Activated naive CD4-positive, alpha-beta T cell treated with anti-CD3 and anti-CD28 coated beads, Interleukin-2, amount 50 U/mL, for 24 hours (primary cell): Measurements from ENCODE around the gene SMAD5.

ENCODE experiments used
- H3K27ac Mint-ChIP-seq: one replicate; pipeline ENCODE4 v1.8.0; 2021; ENCODE audit warnings: mild to moderate bottlenecking, mixed read lengths
- H3K27me3 Mint-ChIP-seq: one replicate; pipeline ENCODE4 v1.8.0; 2021; ENCODE audit warnings: mixed read lengths
- H3K36me3 Mint-ChIP-seq: one replicate; pipeline ENCODE4 v1.8.0; 2021; ENCODE audit warnings: mixed read lengths
- H3K4me1 Mint-ChIP-seq: one replicate; pipeline ENCODE4 v1.8.0; 2021; ENCODE audit warnings: mixed read lengths
- H3K4me3 Mint-ChIP-seq: one replicate; pipeline ENCODE4 v1.8.0; 2021; ENCODE audit warnings: mild to moderate bottlenecking, mixed read lengths
- H3K9me3 Mint-ChIP-seq: one replicate; pipeline ENCODE4 v1.8.0; 2021; ENCODE audit warnings: mixed read lengths

Gene SMAD5

GRCh38 chr5:136108180-136108611 lies 24.4 kb upstream of the SMAD5 start:
- Mint-ChIP-seq H3K36me3 (no peaks in the 10 kb centered on the region), H3K4me1 (no peaks in the 10 kb centered on the region), H3K27ac (no peak overlapping the region), H3K4me3 (no peak overlapping the region), H3K9me3 (no peaks in the 10 kb centered on the region), H3K27me3 (peaks cover 4% of the 10 kb centered on the region)

GRCh38 chr5:136108766-136109165 lies 23.9 kb upstream of the SMAD5 start:
- H3K36me3 Mint-ChIP-seq = no peaks in the 10 kb centered on the region
- H3K27ac Mint-ChIP-seq = no peak overlapping the region
- H3K4me1 Mint-ChIP-seq = no peaks in the 10 kb centered on the region

DNA sequence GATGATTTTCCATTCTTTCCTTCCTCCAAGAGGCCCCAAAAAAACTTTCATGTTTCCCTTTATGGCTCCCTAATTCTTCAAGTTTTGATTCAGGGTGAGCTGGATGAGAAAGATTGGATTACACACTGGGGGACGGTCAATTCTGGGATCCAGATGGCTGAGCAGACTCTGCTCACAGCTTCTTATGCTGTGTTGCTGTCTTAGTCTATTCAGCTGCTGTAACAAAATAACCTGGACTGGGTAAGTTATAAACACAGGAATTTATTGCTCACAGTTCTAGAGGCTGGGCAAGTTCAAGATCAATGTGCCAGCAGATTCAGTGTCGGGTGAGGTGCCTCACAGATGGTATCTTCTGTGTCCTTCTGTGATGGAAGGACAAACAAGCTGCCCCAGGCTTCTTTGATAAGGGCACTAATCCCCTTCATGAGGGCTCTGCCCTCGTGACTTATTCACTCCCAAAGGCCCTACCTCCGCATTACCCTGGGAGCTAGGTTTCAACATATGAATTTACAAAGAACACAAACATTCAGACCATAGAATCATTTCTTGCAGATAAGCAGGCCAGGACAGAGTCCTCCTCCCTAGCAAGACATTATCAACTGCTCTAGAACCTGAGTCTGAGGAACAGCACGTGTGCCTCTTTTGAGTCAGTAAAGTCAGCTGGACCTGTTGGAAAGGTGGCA lies 23.1 kb upstream of the SMAD5 start:
- no peaks in the 10 kb centered on the region for H3K36me3 Mint-ChIP-seq
- peaks cover 4% of the 10 kb centered on the region for H3K27me3 Mint-ChIP-seq
- no peaks in the 10 kb centered on the region for H3K9me3 Mint-ChIP-seq
- H3K27ac Mint-ChIP-seq = no peak overlapping the region
- no peaks in the 10 kb centered on the region for H3K4me1 Mint-ChIP-seq
- no peak overlapping the region for H3K4me3 Mint-ChIP-seq

More at GRCh38 chr5:136108766-136109165, 23.9 kb upstream of the SMAD5 start:
- Mint-ChIP-seq H3K9me3 (no peaks in the 10 kb centered on the region), H3K4me3 (no peak overlapping the region), H3K27me3 (peaks cover 4% of the 10 kb centered on the region)

DNA sequence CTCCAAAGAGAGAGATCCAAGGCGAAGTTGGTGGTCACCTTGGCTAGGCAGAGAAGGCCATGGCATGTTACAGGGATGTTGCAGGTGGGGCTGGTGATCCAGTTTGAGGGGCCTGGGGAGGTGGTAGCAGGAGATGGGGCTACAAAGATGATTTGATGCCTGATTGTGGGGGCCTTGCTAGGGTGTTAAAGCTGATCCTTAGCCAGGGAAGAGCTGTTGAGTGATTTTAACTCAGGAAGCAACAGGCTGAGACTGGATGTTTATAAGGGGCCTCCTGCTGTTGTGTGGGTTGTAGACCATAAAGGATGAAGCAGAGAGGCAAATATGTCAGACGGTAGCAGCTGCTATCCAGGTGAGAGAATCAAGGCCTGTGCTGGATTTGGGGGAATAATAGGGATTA lies 19.0 kb upstream of the SMAD5 start:
- Mint-ChIP-seq H3K36me3 (no peaks in the 10 kb centered on the region), H3K27ac (no peak overlapping the region), H3K4me3 (no peak overlapping the region), H3K9me3 (no peaks in the 10 kb centered on the region), H3K27me3 (peaks cover 1% of the 10 kb centered on the region), H3K4me1 (no peaks in the 10 kb centered on the region)

DNA sequence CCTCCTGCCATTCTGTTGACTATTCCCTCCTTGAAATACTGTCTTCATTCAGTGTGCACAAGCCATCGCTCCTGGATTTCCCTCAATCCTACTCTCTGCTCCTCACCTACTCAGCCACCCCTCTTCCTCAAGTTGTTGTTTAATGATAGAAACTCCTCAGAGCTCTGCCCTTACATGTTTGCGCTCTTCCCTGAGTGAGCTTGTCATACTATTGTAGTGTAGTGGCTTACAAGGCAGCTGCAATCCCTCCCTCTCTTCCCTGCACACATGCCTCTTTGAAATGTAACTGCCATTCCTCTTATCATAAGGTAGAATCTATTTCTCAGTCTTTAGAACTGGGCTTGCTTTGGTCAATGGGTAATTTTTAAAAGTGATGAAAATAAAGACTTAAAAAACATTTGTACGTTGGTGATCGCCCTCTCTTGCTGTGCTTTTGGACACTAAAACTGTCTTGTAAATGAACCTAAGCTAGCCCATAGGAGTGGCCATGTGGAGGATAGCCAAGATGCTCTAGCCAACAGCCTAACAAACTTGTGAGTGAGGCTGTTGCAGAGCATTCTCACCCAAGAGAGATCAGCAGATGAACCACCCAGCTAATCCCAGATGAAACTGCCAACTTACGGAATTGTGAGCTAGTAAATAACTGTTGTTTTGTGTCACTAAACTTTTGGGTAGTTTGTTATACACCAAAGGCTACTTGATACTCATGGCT lies 18.1 kb upstream of the SMAD5 start:
- Mint-ChIP-seq H3K36me3 (no peaks in the 10 kb centered on the region), H3K27ac (no peak overlapping the region), H3K9me3 (no peaks in the 10 kb centered on the region), H3K4me1 (no peaks in the 10 kb centered on the region), H3K4me3 (no peak overlapping the region), H3K27me3 (peaks cover 1% of the 10 kb centered on the region)

GRCh38 chr5:136115183-136115865 lies 17.3 kb upstream of the SMAD5 start:
- H3K36me3 Mint-ChIP-seq = no peaks in the 10 kb centered on the region
- H3K27me3 Mint-ChIP-seq = peaks cover 1% of the 10 kb centered on the region
- H3K4me3 Mint-ChIP-seq = no peak overlapping the region
- H3K27ac Mint-ChIP-seq = no peak overlapping the region
- H3K4me1 Mint-ChIP-seq = no peaks in the 10 kb centered on the region
- no peaks in the 10 kb centered on the region for H3K9me3 Mint-ChIP-seq

- Mint-ChIP-seq H3K27me3 (peaks cover 4% of the 10 kb centered on the region), H3K4me1 (no peaks in the 10 kb centered on the region), H3K36me3 (peaks cover 2% of the 10 kb centered on the region), H3K27ac (no peak overlapping the region), H3K4me3 (no peak overlapping the region), H3K9me3 (peaks cover 4% of the 10 kb centered on the region)
Observed at GRCh38 chr5:136120529-136120928, 12.1 kb upstream of the SMAD5 start.

- Mint-ChIP-seq H3K4me1 (no peaks in the 10 kb centered on the region), H3K36me3 (peaks cover 2% of the 10 kb centered on the region), H3K9me3 (peaks cover 9% of the 10 kb centered on the region), H3K27ac (no peak overlapping the region), H3K4me3 (no peak overlapping the region), H3K27me3 (peaks cover 10% of the 10 kb centered on the region)
Observed at GRCh38 chr5:136123236-136123768, 9.3 kb upstream of the SMAD5 start.

DNA sequence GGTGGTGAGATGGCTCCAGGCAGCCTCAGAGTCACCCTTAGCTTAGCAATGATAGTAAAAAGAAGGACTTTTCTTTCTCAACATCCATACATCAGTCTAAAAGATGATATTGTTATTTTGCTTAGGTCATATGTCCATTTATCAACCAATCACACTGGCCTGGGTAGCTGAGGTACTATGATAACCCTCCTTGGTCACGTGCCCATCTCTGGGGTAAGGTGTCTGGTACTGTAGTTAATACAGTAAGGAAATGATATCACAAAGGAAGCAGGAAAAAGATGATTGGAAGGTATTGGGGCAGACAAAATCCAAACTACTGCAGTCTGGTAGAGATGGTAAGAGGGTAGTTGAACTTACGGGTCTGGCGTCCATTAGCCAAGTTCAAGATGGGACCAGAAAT lies 5.1 kb upstream of the SMAD5 start:
- Mint-ChIP-seq H3K36me3 (no peaks in the 10 kb centered on the region), H3K9me3 (peaks cover 5% of the 10 kb centered on the region), H3K4me1 (peaks cover 5% of the 10 kb centered on the region), H3K27me3 (peaks cover 26% of the 10 kb centered on the region), H3K27ac (no peak overlapping the region), H3K4me3 (no peak overlapping the region)

DNA sequence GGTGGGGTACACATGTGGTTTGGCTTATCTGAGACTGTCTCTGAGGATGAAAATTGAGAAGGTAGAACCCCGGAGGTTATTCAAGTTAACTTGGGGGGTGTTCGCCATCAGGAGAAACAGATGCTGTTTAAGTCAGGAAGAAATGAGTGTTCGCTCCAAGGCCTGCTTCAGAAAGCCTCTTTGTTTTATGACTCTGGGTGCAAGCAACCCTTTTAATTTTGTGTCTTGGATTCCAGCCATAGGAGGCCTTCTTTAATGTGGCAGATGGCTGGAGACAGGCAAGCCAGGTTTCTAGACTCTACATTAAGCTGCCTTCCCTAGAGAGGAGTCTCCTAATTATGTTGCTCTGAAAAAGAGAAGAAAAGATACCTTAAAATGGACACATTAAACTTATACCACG lies 4.2 kb upstream of the SMAD5 start:
- no peak overlapping the region for H3K4me3 Mint-ChIP-seq

DNA sequence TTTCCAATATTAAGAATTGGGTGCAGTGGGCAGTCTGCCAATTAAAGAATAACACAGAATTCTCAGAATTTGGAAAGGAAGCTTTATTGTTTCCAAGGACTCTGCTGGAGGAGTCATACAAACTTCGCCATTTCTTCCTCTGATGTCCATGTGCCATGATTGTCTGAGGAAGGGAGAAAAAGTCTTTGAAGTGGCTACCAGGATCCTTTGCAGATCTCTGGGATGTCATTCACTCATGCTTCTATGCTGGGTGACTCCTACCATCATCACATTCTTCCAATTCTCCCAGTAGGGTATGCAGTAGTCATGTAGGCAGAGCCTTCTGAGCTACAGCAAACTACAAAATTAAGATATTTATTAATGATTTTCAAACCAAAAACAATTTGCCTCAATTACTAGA lies 3.2 kb upstream of the SMAD5 start:
- no peak overlapping the region for H3K4me3 Mint-ChIP-seq
- H3K27ac Mint-ChIP-seq = no peak overlapping the region
- peaks cover 28% of the 10 kb centered on the region for H3K27me3 Mint-ChIP-seq
- H3K36me3 Mint-ChIP-seq = no peaks in the 10 kb centered on the region
- peaks cover 5% of the 10 kb centered on the region for H3K9me3 Mint-ChIP-seq
- H3K4me1 Mint-ChIP-seq = peaks cover 5% of the 10 kb centered on the region

More for the DNA sequence above, 4.2 kb upstream of the SMAD5 start:
- Mint-ChIP-seq H3K4me1 (peaks cover 5% of the 10 kb centered on the region), H3K27me3 (peaks cover 26% of the 10 kb centered on the region), H3K9me3 (peaks cover 5% of the 10 kb centered on the region), H3K36me3 (no peaks in the 10 kb centered on the region), H3K27ac (no peak overlapping the region)

DNA sequence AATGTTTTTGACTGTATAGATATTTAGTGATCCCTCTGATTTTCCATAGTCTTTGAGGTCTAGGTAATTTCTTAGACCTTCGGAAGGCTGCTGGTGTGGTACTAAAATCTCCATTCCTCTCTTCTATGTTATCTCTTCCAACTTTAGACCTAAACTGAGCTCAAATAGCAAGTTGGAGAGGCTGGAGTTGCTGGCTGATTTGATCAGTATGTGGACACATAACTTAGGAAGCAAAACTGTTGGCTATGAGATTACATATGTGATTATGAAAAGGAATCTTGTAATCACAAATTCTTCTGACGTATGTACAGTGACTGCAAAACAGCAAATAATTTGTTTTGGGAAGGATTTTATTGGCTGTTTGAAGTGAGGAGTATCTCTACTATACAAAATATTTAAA lies 2.1 kb upstream of the SMAD5 start:
- peaks cover 5% of the 10 kb centered on the region for H3K9me3 Mint-ChIP-seq
- no peak overlapping the region for H3K4me3 Mint-ChIP-seq
- H3K36me3 Mint-ChIP-seq = no peaks in the 10 kb centered on the region
- H3K27me3 Mint-ChIP-seq = peaks cover 33% of the 10 kb centered on the region
- peaks cover 9% of the 10 kb centered on the region for H3K4me1 Mint-ChIP-seq
- no peak overlapping the region for H3K27ac Mint-ChIP-seq

DNA sequence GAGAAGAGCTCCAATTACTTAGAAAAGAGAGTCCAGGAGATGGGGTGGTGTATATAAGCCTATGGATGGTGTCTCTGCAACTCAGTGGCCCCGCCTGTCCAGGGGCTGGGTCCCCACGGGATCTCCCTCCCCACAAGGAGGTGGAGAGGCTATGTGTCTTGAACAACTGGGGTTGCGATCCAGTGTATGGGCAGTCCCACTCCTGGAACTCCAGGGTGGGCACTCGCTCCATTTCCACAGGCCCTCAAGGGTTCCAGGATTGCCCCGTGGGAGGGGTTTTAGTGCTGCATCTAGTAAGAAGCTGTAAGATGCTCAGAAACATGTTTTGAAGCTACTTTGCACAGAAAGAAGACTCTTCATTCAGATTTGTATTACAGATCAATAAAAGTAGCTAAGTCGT lies 558 bp upstream of the SMAD5 start:
- H3K36me3 Mint-ChIP-seq = no peaks in the 10 kb centered on the region
- peaks cover 5% of the 10 kb centered on the region for H3K9me3 Mint-ChIP-seq
- peaks cover 9% of the 10 kb centered on the region for H3K4me1 Mint-ChIP-seq
- H3K4me3 Mint-ChIP-seq = peak overlapping the region; percentile 71
- H3K27ac Mint-ChIP-seq = no peak overlapping the region
- peaks cover 38% of the 10 kb centered on the region for H3K27me3 Mint-ChIP-seq

DNA sequence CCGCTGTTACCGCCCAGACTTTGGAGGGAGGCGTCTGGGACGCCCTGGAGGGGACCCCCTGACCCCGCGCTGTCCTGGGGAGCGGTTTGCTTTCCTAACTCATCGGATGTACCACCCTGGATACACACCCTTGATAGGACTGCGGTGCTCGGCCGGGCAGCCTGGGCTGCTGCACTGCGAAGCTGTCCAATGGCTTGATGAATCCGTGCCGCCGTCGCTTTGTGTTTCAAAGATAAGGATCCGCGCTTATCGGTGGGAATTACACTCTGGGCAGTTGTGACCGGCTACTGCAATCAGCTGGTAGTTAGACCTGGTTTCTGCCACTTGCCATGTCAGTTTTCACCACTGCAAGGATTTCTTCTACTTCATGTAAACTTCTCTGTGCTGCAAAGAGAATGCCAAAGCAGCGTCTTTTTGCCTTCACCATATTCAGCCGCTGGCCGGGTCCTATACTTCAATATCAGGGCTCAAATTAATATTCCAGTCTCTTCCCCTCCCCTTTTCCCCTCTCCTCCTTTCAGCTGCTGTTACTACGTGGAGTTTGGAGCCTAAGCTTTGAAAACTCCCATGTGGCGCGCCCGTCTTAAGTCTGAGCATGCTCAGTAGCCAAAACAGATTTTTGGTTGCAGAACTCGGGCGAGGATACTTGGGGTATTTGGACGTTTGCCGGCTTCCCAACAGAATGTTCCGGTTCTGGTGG lies 727 bp downstream of the SMAD5 start:
- H3K4me1 Mint-ChIP-seq = peaks cover 9% of the 10 kb centered on the region
- no peaks in the 10 kb centered on the region for H3K9me3 Mint-ChIP-seq
- H3K27me3 Mint-ChIP-seq = peaks cover 34% of the 10 kb centered on the region
- peak overlapping the region; percentile 77 for H3K4me3 Mint-ChIP-seq
- no peak overlapping the region for H3K27ac Mint-ChIP-seq
- H3K36me3 Mint-ChIP-seq = no peaks in the 10 kb centered on the region

- Mint-ChIP-seq H3K27ac (no peak overlapping the region), H3K4me3 (peak overlapping the region; percentile 77), H3K27me3 (peaks cover 34% of the 10 kb centered on the region), H3K9me3 (no peaks in the 10 kb centered on the region), H3K4me1 (peaks cover 9% of the 10 kb centered on the region), H3K36me3 (no peaks in the 10 kb centered on the region)
Observed at GRCh38 chr5:136133922-136134379, 1.3 kb downstream of the SMAD5 start.
